Endometrial microvascular endothelial cells (primary cell): ENCODE data around the gene TUBA1B. TPM values are rescaled to one million over a fixed set of nuclear protein-coding genes. Genes with fewer than 3 reads are reported as not detected.
"Not testable (repeated sequence)": the region's sequence is repeated elsewhere in the genome, so short reads cannot be mapped to it uniquely, and the experiment has no call there.

Source experiments
- in situ Hi-C: cut with HindIII; loops from 2 replicates; pipeline ENCODE4 v1.10.0; 2017; ENCODE audit warnings: low sequenced_read_pairs, low pct_unique_long_range_greater_than_20kb; ENCODE audit errors: inconsistent ontology term
- total RNA-seq: library from RNA; depleted of rRNA; stranded (reverse); fragments of >200 nt; gene quantifications from one replicate; pipeline ENCODE4 v1.2.3, GENCODE V29; 2015; ENCODE audit errors: inconsistent ontology term

Gene TUBA1B
- total RNA-seq, result 4,601 TPM

GRCh38 chr12:49131051-49131893, at the start of gene TUBA1B:
TUBA1B (minus strand) TSS chr12:49131395; CDS start chr12:49131300, 95 bp downstream.
- in situ Hi-C loops, result no loop called here

- in situ Hi-C loops, result no loop called here
These were observed 43.0 kb upstream of the TUBA1B start for GRCh38 chr12:49174218-49174617.

DNA sequence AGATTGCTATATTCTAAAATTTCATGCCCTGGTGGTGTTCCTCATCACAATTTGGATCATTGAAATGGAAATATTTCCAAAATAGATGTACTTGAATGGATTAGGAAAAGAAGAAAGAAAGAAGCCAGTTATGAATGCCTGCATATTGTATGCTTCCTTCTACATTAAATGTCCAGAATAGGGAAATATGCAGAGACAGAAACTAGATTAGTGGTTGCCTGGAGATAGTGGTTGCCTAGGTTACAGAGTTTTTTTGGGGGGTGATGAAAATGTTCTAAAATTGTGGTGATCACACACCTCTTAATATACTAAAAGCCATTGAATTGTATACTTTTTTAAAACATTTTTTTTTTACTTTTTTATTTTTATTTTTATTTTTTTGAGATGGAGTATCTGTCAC, 39.7 kb upstream of the TUBA1B start:
- in situ Hi-C loops, result no loop called here

- in situ Hi-C loops, result no loop called here
These were observed 33.9 kb upstream of the TUBA1B start for GRCh38 chr12:49165114-49165513.

- in situ Hi-C loops, result not testable (repeated sequence)
These were observed 30.7 kb upstream of the TUBA1B start for GRCh38 chr12:49161901-49162300.

DNA sequence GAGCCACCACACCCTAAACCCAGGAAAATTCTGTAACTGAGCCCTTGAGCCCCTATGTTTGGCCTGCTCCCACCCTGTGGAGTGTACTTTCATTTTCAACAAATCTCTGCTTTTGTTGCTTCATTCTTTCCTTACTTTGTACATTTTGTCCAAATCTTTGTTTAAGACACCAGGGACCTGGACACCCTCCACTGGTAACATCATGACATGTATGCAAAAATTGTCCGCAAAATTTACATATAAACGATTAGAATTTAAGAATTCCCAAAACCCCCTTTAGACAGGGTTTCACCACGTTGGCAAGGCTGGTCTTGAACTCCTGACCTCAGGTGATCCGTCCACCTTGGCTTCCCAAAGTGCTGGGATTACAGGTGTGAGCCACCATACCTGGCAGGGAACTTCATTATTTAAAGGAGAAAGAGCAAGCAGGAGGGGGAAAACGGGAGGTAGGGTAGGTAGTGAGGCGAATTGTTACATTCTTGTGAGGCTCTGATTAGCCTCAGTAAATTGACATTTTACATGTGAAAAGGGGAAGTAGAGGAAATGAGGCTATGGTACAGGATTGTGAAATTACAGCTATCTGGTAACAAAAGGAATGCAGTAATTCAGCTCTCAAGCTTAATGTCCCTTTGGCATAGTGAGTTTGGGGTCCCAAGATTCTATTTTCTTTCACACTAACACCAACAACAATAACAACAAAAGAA, 30.0 kb upstream of the TUBA1B start:
- in situ Hi-C loops, result no loop called here

- in situ Hi-C loops, result no loop called here
These were observed 29.2 kb upstream of the TUBA1B start for GRCh38 chr12:49160399-49160798.

GRCh38 chr12:49154221-49154620, 23.0 kb upstream of the TUBA1B start:
- in situ Hi-C loops, result no loop called here

- in situ Hi-C loops, result no loop called here
These were observed 16.2 kb upstream of the TUBA1B start for GRCh38 chr12:49147384-49147783.

DNA sequence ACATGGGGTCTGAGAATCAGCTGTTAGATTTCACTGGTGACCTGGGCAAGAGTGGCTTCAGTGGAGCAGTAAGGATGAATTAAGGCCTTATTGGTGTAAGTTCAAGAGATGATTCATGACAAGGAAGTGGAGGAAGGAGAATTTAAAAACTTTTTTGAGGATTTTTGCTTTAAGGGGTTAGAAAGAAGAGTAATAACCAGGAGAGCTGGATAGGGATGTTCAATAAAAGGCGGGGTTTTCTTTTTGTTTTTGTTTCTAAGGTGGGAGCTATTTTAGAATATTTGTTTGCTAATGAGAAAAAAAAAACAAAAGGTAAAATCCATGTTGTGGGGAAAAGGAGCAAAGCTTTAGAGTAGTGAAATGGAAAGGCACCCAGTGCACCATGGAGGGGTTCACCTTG, 15.2 kb upstream of the TUBA1B start:
- in situ Hi-C loops, result no loop called here

GRCh38 chr12:49144384-49144783, 13.2 kb upstream of the TUBA1B start:
- in situ Hi-C loops, result no loop called here

DNA sequence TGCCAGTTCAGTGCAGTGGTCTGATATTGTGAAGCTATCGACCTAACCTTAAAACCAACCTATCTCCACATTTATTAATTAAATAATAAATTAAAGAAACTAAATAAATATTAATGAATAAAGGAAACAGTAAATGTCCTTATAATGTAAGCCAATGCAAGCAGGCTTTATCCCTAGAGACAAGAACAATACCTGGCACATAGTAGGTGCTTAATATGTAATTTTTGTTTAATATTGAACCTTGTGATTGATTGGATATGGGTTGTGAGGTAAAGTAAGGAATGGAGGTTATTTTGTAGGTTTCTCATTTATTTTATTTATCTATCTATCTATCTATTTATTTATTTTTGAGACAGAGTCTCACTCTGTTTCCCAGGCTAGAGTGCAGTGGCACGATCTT, 7.8 kb upstream of the TUBA1B start:
- in situ Hi-C loops, result no loop called here

GRCh38 chr12:49138587-49138986, 7.4 kb upstream of the TUBA1B start:
- in situ Hi-C loops, result no loop called here

DNA sequence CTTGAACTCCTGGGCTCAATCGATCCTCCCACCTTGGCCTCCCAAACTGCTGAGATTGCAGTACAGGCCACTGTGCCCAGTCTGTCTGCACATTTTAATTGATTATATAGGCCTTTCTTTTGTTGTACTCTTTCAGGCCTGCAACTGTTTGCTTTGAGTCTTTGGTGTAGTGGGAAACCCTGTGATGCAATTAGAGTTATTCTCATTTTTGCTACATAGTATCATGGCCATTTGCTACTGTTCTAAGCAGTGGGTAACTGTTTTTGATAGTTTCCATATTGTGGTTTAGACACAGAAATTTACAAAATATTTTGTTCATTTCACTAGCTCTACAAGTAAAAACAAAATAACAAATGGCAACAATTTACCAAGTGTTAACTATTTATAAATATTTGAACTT, 6.3 kb upstream of the TUBA1B start:
- in situ Hi-C loops, result no loop called here

GRCh38 chr12:49136997-49137396, 5.8 kb upstream of the TUBA1B start:
- in situ Hi-C loops, result not testable (repeated sequence)

DNA sequence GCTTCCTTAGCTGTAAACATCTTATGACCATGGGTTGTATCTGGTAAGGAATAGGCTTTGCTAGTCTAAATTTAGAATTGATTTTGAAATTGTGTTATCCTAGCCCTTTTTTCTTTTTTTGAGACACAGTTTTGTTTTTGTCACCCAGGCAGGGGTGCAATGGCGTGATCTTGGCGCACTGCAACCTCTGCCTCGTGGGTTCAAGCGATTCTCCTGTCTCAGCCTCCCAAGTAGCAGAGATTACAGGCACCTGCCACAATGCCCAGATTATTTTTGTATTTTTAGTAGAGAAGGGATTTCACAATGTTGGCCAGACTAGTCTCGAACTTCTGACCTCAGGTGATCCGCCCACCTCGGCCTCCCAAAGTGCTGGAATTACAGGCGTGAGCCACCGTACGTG, 2.4 kb upstream of the TUBA1B start:
- in situ Hi-C loops, result no loop called here

- in situ Hi-C loops, result no loop called here
These were observed 1.8 kb upstream of the TUBA1B start for GRCh38 chr12:49133014-49133413.

GRCh38 chr12:49131894-49132461, 783 bp upstream of the TUBA1B start:
- in situ Hi-C loops, result no loop called here

GRCh38 chr12:49130151-49131050, 794 bp downstream of the TUBA1B start:
- in situ Hi-C loops, result no loop called here
